GM10847 (cell line): ENCODE results near the gene OR2AE1.

Source experiments
- POLR2A ChIP-seq: IDR thresholded peaks from 2 replicates; pipeline ENCODE4 v1.6.1; 2011; ENCODE audit not compliant: insufficient read length; ENCODE audit errors: extremely low read depth

OR2AE1 gene

GRCh38 chr7:99863847-99864440 lies 12.9 kb downstream of the OR2AE1 start:
- TF ChIP-seq POLR2A = no peak

GRCh38 chr7:99860281-99861127 lies 16.3 kb downstream of the OR2AE1 start:
- no peak for TF ChIP-seq POLR2A

GRCh38 chr7:99855236-99855635 lies 21.6 kb downstream of the OR2AE1 start:
- no peak for TF ChIP-seq POLR2A

- TF ChIP-seq POLR2A = no peak
These were observed 28.2 kb downstream of the OR2AE1 start for GRCh38 chr7:99848420-99849216.

- TF ChIP-seq POLR2A = no peak
These were observed 32.5 kb downstream of the OR2AE1 start for GRCh38 chr7:99844328-99844727.

- TF ChIP-seq POLR2A = no peak
These were observed 33.0 kb downstream of the OR2AE1 start for GRCh38 chr7:99843808-99844207.

GRCh38 chr7:99842926-99843325 lies 33.9 kb downstream of the OR2AE1 start:
- no peak for TF ChIP-seq POLR2A

- no peak for TF ChIP-seq POLR2A
These were observed 36.5 kb downstream of the OR2AE1 start for GRCh38 chr7:99840136-99840869.

- no peak for TF ChIP-seq POLR2A
These were observed 37.4 kb downstream of the OR2AE1 start for GRCh38 chr7:99839287-99840021.

- no peak for TF ChIP-seq POLR2A
These were observed 39.0 kb downstream of the OR2AE1 start for GRCh38 chr7:99837649-99838361.

- no peak for TF ChIP-seq POLR2A
These were observed 41.6 kb downstream of the OR2AE1 start for GRCh38 chr7:99835189-99835588.

- TF ChIP-seq POLR2A = no peak
These were observed 42.5 kb downstream of the OR2AE1 start for GRCh38 chr7:99834382-99834781.

GRCh38 chr7:99833289-99833877 lies 43.5 kb downstream of the OR2AE1 start:
- no peak for TF ChIP-seq POLR2A
